GM13976 (cell line): ENCODE data around the gene SUN2.

ENCODE experiments used
- DNase-seq: peaks from one replicate; pipeline ENCODE4 v3.0.0; 2012; ENCODE audit warnings: low spot score
- CTCF ChIP-seq: IDR thresholded peaks from 2 replicates; pipeline ENCODE4 v1.5.1; 2012; ENCODE audit warnings: borderline replicate concordance, mild to moderate bottlenecking; ENCODE audit not compliant: insufficient read depth; ENCODE audit errors: extremely low read depth, missing control alignments, control extremely low read depth
- in situ Hi-C: fragments of 300-500 bp; cut with MboI; formaldehyde crosslinking; loops from one replicate; pipeline ENCODE4 v1.12.0; 2022; ENCODE audit warnings: low sequenced_read_pairs, mixed read lengths, inconsistent platforms; ENCODE audit not compliant: unreplicated experiment

Gene SUN2

DNA sequence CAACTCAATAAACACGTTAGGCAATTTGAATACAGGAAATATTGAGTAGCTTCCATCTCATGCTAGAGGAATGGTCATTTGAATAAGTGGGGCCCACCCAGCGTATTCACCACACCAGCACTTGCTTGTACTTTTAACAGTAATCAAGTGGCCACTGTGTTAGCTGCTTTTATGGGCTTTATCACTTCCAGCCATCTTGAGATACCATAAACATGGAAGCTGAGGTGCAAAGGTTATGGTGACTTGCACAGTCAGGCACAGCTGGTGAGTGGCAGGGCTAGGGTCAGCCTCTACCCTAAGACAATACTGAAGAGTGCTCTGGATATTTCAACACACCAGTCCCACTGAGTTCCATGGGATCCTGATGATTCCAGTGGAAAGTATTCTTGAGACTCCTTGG, 61.7 kb downstream of the SUN2 start:
- DNase-seq = no peak
- TF ChIP-seq CTCF = no peak
- in situ Hi-C loops = no loop called here

GRCh38 chr22:38689651-38690050, 66.1 kb downstream of the SUN2 start:
- in situ Hi-C loops = no loop called here
- no peak for TF ChIP-seq CTCF
- no peak for DNase-seq

- in situ Hi-C loops = no loop called here
- TF ChIP-seq CTCF = no peak
- DNase-seq = no peak
These were observed 70.0 kb downstream of the SUN2 start for GRCh38 chr22:38685761-38686160.

- TF ChIP-seq CTCF = no peak
- in situ Hi-C loops = no loop called here
- no peak for DNase-seq
These were observed 70.9 kb downstream of the SUN2 start for GRCh38 chr22:38684895-38685294.
